ENCODE results near the gene NCAPD2. TPM values are rescaled to one million over a fixed set of nuclear protein-coding genes. Genes with fewer than 3 reads are reported as not detected.

Gene NCAPD2, protein sequence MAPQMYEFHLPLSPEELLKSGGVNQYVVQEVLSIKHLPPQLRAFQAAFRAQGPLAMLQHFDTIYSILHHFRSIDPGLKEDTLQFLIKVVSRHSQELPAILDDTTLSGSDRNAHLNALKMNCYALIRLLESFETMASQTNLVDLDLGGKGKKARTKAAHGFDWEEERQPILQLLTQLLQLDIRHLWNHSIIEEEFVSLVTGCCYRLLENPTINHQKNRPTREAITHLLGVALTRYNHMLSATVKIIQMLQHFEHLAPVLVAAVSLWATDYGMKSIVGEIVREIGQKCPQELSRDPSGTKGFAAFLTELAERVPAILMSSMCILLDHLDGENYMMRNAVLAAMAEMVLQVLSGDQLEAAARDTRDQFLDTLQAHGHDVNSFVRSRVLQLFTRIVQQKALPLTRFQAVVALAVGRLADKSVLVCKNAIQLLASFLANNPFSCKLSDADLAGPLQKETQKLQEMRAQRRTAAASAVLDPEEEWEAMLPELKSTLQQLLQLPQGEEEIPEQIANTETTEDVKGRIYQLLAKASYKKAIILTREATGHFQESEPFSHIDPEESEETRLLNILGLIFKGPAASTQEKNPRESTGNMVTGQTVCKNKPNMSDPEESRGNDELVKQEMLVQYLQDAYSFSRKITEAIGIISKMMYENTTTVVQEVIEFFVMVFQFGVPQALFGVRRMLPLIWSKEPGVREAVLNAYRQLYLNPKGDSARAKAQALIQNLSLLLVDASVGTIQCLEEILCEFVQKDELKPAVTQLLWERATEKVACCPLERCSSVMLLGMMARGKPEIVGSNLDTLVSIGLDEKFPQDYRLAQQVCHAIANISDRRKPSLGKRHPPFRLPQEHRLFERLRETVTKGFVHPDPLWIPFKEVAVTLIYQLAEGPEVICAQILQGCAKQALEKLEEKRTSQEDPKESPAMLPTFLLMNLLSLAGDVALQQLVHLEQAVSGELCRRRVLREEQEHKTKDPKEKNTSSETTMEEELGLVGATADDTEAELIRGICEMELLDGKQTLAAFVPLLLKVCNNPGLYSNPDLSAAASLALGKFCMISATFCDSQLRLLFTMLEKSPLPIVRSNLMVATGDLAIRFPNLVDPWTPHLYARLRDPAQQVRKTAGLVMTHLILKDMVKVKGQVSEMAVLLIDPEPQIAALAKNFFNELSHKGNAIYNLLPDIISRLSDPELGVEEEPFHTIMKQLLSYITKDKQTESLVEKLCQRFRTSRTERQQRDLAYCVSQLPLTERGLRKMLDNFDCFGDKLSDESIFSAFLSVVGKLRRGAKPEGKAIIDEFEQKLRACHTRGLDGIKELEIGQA (N-terminal part only)
- 91.5 and 151 TPM in 2 replicates for polyA plus RNA-seq (2014; cell fraction: cytosol; rRNA removed)
- 64.8 and 103 TPM in 2 replicates for polyA plus RNA-seq (2014; cell fraction: nucleus; rRNA removed)

DNA sequence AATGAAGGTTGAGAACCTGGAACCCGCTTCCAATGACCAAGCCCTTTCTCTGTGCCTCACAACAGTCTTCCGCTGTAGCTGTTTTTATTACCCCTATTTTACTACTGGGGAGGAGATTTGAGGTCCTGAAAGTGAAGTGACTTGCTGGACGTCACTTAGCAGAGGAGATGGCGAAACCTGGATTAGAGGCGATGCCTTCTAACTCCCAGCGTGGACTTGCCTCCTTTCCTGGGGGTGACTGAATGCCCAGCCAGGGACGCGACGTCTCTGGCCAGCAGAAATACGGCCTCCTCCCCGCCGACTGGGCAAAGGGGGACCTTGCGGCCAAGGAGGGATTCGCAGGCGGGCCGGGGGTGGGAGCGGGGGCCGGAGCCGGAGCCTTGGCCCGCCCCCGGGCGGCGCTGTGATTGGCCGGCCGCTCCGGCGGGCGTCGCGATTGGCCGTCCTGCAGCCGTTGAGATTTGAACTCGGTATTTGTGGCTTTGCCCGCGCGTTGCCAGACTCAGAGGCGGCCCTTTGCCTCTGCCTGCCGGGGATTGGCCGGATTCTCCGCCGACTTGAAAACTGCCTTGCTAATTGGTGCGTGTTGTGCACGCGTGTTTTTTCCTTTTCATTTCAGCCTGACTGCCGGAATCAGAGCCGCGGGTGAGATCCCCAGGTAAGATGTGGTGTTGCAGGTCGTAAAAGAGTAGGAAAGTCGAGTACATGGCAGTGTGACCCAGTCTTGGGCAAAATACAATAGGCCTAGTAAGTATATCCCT lies at the start of gene NCAPD2:
Gene NCAPD2 (plus strand): TSS at position 606 of the 761 bp plus-strand sequence. CDS start 997 bp downstream, outside the sequence.
- DNase-seq (ENCODE audit: low spot score), result peak; percentile 99

DNA sequence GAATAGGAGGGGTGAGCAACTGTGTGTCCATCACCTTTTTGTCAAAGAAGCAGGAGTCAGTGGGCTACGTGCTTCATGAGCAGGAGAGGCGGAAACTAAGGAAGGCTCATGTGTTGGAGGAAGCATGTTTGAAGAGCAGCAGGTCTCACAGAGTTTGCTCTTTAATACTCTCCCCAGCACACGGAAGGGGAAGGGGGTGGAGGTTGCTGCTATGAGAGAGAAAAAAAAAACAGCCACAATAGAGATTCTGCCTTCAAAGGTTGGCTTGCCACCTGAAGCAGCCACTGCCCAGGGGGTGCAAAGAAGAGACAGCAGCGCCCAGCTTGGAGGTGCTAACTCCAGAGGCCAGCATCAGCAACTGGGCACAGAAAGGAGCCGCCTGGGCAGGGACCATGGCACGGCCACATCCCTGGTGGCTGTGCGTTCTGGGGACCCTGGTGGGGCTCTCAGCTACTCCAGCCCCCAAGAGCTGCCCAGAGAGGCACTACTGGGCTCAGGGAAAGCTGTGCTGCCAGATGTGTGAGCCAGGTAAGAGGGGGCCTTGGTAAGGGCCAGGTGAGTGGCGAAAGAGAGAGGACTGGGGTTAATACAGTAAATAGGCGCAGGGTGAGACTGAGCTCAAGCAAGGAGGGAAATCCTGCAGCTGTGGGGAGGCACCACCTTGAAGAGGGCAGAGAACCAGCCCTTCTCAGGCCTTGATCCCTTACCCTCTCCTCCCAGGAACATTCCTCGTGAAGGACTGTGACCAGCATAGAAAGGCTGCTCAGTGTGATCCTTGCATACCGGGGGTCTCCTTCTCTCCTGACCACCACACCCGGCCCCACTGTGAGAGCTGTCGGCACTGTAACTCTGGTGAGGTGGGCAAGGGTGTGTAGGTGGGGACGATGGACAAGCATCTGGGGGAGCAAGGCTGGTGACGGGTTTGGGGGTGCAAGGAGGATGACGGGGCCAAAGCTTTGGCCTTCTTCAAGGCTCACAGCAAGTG lies 48.9 kb upstream of the NCAPD2 start, which contains the start of gene CD27:
Gene CD27 (plus strand): TSS at position 252 of the 985 bp plus-strand sequence. CDS start 141 bp downstream, at position 393.
- DNase-seq (ENCODE audit: low spot score), result no peak

DNA sequence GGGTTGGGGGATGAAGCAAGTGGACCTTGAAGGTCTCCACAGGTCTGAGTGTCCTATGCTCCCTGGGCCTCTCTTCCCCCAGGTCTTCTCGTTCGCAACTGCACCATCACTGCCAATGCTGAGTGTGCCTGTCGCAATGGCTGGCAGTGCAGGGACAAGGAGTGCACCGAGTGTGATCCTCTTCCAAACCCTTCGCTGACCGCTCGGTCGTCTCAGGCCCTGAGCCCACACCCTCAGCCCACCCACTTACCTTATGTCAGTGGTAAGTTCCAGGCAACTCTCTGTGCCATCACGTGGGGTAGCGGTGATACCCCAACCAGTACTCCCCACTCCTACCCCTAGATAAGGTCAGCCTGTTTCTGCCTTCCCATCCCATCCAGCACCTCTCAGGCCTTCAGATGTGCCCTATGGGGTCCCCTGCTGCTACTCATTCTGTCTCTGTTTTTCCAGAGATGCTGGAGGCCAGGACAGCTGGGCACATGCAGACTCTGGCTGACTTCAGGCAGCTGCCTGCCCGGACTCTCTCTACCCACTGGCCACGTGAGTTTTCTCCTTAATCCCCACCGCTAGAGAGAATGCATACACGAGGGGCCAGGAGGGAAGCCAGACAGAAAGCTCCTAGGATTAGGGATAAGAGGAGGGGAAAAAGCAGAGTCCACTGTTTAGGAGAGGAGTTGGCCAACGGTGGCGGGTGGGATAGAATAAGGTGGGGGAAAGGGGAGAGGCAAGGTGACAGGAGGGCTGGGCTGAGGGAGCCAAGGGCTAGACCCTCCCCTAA lies 43.6 kb upstream of the NCAPD2 start:
- DNase-seq (ENCODE audit: low spot score), result no peak

DNA sequence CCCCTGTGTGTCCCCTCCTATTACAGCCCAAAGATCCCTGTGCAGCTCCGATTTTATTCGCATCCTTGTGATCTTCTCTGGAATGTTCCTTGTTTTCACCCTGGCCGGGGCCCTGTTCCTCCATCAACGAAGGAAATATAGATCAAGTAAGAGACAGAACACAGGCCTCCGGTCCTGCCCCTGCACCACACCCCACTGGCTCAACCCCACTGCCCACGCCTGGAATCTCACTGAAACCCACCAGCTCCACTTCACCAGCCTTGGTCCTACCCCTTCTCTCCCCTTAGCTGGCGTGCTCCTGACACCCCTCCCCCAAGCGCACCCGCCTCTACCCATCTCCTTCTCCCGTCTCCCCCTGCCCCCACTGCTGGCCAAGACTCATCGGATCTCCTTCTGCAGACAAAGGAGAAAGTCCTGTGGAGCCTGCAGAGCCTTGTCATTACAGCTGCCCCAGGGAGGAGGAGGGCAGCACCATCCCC lies 43.0 kb upstream of the NCAPD2 start:
- no peak for DNase-seq (ENCODE audit: low spot score)

DNA sequence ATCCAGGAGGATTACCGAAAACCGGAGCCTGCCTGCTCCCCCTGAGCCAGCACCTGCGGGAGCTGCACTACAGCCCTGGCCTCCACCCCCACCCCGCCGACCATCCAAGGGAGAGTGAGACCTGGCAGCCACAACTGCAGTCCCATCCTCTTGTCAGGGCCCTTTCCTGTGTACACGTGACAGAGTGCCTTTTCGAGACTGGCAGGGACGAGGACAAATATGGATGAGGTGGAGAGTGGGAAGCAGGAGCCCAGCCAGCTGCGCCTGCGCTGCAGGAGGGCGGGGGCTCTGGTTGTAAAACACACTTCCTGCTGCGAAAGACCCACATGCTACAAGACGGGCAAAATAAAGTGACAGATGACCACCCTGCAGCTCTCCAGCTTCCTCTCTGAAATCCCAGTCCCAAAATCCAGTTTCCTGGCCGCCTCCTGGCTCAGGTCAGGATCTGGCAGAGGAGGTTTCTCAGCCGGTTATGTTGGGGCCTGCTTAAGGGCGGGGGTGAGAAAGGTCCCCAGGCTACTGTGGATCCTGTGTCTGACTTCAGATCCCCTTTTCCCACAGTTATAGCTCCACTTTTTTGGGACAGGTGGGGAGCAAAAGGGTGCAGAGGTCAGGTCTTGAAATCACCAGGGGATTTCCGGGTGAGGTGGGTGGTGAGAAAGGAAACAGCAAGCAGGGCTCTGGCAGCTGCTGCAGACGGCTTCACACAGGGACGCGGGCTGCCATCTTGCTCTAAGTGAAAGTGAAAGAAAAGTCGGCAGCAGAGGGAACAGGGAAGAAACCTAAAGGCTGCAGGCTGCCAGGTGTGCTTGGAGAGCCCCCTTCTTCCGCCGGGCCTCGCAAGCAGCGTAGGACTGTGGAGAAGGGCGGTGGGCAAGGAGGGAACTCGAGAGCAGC lies 42.3 kb upstream of the NCAPD2 start, which contains the start of gene TAPBPL:
Gene TAPBPL (plus strand): TSS at position 695 of the 897 bp plus-strand sequence. CDS start 207 bp downstream, outside the sequence.
- DNase-seq (ENCODE audit: low spot score), result peak; percentile 96

DNA sequence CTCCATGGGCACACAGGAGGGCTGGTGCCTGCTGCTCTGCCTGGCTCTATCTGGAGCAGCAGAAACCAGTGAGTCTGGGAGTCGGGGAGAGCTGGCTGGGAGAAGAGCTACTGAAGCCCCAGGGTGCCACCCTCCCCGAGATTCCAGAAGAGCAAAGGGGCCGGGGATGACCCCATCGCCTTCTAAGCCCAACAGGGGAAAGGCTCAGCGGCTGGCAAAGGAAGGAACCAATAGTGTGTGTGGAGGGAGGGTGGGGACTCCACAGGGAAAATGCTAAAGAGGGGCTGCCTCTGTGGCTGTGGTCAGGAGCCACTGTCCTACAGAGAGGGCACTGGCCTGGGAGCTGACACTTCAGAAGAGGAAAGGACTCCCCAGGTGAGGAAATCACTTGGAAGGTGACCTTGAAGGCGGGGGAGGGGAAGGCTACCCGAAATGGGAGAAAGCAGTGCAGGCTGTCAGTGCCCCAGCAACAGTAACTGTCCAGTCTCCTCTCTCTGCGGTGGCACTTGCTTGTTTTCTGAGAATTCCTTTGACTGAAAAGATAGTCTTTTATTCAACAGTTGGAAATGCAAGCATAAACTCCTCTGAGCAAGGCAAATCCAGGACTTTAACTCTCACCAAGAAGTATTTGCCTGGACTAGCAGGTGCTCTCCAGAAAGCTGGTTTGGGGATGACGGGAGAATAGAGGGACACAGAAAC lies 41.5 kb upstream of the NCAPD2 start:
- DNase-seq (ENCODE audit: low spot score), result no peak

DNA sequence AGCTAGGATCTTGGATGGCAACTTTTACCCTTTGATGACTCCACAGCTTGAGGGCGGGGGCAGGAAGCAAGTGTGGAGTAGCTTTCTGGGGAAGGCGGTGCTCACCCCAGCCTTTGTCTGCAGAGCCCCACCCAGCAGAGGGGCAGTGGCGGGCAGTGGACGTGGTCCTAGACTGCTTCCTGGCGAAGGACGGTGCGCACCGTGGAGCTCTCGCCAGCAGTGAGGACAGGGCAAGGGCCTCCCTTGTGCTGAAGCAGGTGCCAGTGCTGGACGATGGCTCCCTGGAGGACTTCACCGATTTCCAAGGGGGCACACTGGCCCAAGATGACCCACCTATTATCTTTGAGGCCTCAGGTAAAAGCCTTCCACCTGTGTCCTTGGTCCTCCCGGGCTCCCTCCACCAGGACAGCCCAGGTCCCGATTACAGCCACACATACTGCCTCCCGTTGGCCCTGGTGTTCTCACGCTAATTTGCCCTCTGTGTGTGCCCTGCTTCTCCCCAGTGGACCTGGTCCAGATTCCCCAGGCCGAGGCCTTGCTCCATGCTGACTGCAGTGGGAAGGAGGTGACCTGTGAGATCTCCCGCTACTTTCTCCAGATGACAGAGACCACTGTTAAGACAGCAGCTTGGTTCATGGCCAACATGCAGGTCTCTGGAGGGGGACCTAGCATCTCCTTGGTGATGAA lies 40.8 kb upstream of the NCAPD2 start:
- no peak for DNase-seq (ENCODE audit: low spot score)

DNA sequence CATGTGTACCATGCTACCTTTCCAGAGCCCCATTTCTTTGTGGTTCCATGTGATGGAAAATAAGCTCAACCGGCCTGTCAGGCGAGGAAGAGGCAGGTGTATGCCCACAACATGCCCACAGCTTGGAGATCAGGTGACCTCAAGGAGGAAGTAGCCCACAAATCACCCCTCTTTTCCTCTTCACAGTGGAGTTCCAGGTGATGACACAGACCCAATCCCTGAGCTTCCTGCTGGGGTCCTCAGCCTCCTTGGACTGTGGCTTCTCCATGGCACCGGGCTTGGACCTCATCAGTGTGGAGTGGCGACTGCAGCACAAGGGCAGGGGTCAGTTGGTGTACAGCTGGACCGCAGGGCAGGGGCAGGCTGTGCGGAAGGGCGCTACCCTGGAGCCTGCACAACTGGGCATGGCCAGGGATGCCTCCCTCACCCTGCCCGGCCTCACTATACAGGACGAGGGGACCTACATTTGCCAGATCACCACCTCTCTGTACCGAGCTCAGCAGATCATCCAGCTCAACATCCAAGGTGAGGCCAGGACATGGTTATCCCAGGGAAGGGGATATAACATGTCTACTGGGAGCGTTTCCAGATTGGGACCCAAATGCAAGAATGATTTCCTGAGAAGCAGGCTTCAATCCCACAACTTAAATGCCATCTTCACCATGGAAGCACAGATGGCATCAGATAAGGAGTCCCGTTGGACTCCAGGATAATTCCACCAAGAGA lies 36.5 kb upstream of the NCAPD2 start:
- DNase-seq (ENCODE audit: low spot score), result no peak

DNA sequence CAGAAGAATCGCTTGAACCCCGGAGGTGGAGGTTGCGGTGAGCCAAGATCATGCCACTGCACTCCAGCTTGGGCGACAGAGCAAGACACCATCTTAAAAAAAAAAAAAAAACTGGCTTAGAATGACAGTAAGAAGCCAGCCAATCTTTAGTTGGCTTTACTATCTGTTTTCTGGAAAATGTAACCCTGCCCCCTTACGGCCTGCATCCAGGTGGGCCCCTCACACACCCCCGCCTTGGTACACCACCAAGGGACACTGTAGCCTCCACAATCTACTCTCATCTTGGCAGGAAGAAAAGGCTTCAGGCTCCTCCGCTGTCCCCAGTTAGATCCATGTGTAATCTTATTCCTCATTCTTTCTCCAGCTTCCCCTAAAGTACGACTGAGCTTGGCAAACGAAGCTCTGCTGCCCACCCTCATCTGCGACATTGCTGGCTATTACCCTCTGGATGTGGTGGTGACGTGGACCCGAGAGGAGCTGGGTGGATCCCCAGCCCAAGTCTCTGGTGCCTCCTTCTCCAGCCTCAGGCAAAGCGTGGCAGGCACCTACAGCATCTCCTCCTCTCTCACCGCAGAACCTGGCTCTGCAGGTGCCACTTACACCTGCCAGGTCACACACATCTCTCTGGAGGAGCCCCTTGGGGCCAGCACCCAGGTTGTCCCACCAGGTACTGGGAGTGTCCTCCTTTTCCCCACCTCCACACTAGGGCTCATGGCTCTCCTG lies 35.5 kb upstream of the NCAPD2 start:
- no peak for DNase-seq (ENCODE audit: low spot score)

DNA sequence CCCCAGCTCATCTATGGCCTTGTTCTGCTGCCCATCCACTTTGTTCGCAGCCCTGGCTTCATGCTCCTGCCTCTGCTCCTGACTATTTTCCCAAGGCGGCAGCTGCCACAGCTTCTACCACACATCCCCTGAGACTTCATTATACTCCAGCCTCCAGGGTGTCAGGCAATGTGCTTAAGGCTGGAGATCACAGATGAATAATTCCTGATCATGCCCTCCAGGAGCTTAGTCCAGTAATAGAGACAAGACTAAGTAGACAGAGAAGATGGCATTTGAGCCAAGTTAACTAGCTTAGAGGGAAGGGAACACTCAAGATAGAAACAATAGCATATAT lies 34.9 kb upstream of the NCAPD2 start:
- no peak for DNase-seq (ENCODE audit: low spot score)

DNA sequence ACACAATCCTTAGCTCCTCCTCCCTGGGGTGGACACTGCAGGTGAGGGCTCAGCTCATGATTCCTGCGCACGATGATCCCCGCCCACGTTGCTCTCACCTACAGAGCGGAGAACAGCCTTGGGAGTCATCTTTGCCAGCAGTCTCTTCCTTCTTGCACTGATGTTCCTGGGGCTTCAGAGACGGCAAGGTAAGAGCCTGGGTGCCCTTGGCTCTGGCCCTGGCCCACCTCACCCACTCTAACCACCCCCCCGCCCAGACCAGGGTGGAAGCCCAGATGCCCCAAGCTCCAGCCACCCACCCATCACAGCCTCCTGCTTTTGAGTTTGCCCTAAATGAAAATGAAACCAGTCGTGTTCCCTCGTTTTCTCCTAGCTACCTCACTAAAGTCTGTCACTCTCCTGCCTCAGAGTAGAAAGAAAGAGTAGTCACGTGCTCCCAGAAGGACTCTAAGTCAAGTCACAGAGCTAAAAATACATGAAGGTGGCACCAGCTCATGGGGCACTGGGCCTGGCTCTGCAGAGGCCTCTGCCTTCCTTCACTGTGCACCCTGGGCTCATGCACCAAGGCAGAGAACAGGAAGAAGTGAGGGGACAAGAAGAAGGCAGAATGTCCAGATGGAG lies 33.0 kb upstream of the NCAPD2 start:
- no peak for DNase-seq (ENCODE audit: low spot score)

DNA sequence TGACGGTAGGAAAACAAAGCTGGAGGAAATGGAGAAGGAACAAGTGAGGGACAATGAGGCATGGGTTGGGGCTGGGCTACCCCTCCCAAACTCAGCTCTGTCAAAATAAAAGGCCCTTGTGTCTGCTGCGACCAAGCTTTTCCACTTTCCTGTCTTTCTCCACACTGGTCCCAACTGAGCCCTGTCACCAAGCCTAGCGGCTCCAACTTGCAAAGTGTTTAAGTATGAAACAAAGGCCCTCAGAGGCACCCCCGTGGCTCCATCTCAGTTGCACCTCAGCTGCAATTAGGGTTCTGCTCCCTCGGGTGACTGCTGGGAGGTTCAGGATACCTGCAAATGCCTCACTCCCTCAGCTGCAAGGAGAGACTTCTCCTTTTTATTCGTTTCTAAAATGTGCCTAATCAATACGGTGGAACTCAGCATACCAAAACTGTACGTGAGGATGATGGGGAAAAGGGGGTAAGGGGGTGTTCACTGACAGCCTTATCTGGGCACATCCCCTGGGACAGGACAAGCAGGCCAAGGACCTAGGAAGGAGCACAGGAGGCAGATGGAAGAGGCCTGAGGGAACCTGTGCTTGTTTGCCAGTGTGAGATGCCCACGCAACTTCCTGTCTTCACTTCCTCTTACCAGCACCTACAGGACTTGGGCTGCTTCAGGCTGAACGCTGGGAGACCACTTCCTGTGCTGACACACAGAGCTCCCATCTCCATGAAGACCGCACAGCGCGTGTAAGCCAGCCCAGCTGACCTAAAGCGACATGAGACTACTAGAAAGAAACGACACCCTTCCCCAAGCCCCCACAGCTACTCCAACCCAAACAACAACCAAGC lies 32.3 kb upstream of the NCAPD2 start:
- no peak for DNase-seq (ENCODE audit: low spot score)
